ENCODE results near the gene DCP2. TPM values are rescaled to one million over a fixed set of nuclear protein-coding genes. Genes with fewer than 3 reads are reported as not detected.

The DCP2 gene
- total RNA-seq, 1 experiment from 2014 or later: 186 TPM

DNA sequence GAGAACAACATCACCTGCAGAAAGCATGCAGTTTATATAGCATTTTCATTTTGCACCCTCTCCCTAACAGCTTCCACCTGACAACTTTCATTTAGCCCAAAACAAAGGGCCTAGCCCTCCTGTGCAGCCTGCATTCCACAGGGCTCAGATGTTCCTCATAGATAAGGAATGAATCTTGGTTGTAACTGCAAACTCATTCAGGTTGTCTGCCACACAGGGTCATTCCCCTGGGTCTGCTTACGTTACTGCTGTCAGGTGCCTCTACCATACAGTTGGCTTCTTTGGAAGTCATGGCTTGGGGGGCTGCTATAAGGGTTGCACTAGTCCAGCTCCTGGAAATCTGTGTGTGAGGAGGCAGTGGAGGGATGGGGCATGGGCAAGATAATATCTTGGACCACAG is 2.7 kb upstream of the DCP2 start (continued):
- TF ChIP-seq MXD4 (CRISPR knock-in tag; IDR thresholded peaks at IDR 0.05; ENCODE audit: borderline replicate concordance): no peak
- TF ChIP-seq, protein P1, sequence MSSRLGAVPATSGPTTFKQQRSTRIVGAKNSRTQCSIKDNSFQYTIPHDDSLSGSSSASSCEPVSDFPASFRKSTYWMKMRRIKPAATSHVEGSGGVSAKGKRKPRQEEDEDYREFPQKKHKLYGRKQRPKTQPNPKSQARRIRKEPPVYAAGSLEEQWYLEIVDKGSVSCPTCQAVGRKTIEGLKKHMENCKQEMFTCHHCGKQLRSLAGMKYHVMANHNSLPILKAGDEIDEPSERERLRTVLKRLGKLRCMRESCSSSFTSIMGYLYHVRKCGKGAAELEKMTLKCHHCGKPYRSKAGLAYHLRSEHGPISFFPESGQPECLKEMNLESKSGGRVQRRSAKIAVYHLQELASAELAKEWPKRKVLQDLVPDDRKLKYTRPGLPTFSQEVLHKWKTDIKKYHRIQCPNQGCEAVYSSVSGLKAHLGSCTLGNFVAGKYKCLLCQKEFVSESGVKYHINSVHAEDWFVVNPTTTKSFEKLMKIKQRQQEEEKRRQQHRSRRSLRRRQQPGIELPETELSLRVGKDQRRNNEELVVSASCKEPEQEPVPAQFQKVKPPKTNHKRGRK (CRISPR knock-in tag; IDR thresholded peaks at IDR 0.05; ENCODE audit: borderline replicate concordance): no peak

DNA sequence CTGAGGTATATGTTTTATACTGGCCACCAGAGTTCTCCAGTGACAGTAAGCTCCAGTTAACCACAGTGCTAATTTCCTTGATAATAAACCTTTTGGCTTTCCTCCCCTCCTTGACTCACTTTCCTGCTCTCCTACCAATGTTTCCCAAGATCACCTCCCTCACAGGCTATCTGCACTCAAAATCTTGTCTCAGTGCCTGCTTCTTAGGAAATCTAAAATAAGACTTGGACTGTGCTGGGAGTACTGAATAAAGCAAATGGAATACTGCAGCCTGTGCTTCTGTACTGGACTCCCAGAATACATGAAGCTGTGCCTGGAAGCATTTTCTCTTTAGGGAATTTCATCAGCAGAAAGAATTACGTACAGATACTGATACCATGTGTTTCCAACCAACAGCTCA is 1.7 kb upstream of the DCP2 start:
- TF ChIP-seq ZBTB21 (CRISPR knock-in tag; IDR thresholded peaks at IDR 0.05; ENCODE audit: borderline replicate concordance): no peak
- no peak for TF ChIP-seq NFATC4 (CRISPR knock-in tag; IDR thresholded peaks at IDR 0.05)
- Mint-ChIP-seq H3K4me3 (no peak overlapping the region), H3K9me3 (no peaks in the 10 kb centered on the region), H3K27me3 (ENCODE audit: low read depth) (no peaks in the 10 kb centered on the region), H3K36me3 (no peaks in the 10 kb centered on the region), H3K27ac (no peak overlapping the region), H3K4me1 (peaks cover 41% of the 10 kb centered on the region)
- DNase-seq (ENCODE audit: low spot score): no peak
- POLR2A ChIA-PET: no interaction called here
- CTCF ChIA-PET: no interaction called here
- no peak for ATAC-seq

DNA sequence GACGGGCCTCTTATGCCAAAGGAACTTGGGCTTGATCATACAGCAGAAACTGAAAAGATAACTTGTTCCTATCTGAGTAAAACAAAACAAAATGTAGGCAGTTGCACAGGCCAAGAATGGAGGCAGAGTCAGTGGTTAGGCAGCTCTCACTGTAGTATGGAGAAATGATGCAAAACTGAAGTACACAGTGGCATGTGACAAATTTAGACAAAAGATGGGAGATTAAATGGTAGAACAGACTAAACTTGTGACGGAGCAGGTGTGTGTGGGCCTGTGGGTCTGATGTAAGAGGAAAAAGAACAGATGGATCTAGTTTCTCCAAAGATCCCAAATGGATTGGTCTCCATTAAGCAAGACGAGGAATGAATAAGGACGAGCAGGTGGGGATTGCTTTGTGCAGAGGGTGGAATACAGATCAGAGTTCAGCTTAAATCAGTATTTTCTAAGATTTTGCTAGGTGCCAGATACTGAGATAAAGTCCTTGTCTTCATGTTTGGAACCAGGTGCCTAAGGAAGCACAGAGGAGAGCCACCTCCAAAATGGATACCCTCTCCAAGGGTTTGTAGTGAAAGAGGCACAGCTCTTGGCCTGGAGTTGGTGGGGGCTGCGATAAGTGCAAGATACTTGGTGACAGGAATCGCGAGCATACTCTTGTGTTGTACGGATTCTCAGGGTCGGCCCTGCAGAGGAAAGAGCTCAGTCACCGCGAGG is 722 bp upstream of the DCP2 start:
- no peaks in the 10 kb centered on the region for H3K27me3 Mint-ChIP-seq (ENCODE audit: low read depth)

DNA sequence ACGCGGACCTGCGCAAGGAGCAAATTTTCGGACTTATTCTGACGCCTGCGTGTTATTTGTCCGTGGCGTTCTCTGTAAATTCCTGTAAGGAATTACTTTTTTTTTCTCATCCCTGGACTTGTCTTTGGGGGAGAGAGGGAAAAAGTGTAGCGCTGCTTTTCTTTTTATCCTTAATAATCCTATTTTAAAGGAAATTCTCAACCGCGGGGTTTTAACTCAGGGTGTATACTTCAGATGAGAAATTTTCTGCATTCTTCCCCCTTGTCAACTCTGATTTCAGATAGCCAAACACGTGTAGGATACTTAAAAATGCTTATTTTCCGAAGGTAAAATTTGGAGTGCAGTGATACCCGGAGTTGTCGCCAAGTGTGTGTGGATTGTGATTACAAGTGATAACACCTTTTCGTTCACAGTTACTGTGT is 853 bp downstream of the DCP2 start:
- Mint-ChIP-seq H3K4me1 (peaks cover 38% of the 10 kb centered on the region), H3K27me3 (ENCODE audit: low read depth) (no peaks in the 10 kb centered on the region), H3K9me3 (no peaks in the 10 kb centered on the region), H3K36me3 (peaks cover 4% of the 10 kb centered on the region), H3K27ac (peak overlapping the region; percentile 98), H3K4me3 (peak overlapping the region; percentile 98)
- no peak for ATAC-seq
- ChIA-PET CTCF (no interaction called here), POLR2A (no interaction called here)
- no peak for DNase-seq (ENCODE audit: low spot score)
- no peak for TF ChIP-seq ETV6 (CRISPR knock-in tag; IDR thresholded peaks at IDR 0.05)
- TF ChIP-seq, protein P2, sequence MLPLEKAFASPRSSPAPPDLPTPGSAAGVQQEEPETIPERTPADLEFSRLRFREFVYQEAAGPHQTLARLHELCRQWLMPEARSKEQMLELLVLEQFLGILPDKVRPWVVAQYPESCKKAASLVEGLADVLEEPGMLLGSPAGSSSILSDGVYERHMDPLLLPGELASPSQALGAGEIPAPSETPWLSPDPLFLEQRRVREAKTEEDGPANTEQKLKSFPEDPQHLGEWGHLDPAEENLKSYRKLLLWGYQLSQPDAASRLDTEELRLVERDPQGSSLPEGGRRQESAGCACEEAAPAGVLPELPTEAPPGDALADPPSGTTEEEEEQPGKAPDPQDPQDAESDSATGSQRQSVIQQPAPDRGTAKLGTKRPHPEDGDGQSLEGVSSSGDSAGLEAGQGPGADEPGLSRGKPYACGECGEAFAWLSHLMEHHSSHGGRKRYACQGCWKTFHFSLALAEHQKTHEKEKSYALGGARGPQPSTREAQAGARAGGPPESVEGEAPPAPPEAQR (CRISPR knock-in tag; IDR thresholded peaks at IDR 0.05): no peak
- TF ChIP-seq, protein P3, sequence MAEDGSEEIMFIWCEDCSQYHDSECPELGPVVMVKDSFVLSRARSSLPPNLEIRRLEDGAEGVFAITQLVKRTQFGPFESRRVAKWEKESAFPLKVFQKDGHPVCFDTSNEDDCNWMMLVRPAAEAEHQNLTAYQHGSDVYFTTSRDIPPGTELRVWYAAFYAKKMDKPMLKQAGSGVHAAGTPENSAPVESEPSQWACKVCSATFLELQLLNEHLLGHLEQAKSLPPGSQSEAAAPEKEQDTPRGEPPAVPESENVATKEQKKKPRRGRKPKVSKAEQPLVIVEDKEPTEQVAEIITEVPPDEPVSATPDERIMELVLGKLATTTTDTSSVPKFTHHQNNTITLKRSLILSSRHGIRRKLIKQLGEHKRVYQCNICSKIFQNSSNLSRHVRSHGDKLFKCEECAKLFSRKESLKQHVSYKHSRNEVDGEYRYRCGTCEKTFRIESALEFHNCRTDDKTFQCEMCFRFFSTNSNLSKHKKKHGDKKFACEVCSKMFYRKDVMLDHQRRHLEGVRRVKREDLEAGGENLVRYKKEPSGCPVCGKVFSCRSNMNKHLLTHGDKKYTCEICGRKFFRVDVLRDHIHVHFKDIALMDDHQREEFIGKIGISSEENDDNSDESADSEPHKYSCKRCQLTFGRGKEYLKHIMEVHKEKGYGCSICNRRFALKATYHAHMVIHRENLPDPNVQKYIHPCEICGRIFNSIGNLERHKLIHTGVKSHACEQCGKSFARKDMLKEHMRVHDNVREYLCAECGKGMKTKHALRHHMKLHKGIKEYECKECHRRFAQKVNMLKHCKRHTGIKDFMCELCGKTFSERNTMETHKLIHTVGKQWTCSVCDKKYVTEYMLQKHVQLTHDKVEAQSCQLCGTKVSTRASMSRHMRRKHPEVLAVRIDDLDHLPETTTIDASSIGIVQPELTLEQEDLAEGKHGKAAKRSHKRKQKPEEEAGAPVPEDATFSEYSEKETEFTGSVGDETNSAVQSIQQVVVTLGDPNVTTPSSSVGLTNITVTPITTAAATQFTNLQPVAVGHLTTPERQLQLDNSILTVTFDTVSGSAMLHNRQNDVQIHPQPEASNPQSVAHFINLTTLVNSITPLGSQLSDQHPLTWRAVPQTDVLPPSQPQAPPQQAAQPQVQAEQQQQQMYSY (CRISPR knock-in tag; IDR thresholded peaks at IDR 0.05): no peak
- no peak for TF ChIP-seq NFATC4 (CRISPR knock-in tag; IDR thresholded peaks at IDR 0.05)
- TF ChIP-seq, protein P4, sequence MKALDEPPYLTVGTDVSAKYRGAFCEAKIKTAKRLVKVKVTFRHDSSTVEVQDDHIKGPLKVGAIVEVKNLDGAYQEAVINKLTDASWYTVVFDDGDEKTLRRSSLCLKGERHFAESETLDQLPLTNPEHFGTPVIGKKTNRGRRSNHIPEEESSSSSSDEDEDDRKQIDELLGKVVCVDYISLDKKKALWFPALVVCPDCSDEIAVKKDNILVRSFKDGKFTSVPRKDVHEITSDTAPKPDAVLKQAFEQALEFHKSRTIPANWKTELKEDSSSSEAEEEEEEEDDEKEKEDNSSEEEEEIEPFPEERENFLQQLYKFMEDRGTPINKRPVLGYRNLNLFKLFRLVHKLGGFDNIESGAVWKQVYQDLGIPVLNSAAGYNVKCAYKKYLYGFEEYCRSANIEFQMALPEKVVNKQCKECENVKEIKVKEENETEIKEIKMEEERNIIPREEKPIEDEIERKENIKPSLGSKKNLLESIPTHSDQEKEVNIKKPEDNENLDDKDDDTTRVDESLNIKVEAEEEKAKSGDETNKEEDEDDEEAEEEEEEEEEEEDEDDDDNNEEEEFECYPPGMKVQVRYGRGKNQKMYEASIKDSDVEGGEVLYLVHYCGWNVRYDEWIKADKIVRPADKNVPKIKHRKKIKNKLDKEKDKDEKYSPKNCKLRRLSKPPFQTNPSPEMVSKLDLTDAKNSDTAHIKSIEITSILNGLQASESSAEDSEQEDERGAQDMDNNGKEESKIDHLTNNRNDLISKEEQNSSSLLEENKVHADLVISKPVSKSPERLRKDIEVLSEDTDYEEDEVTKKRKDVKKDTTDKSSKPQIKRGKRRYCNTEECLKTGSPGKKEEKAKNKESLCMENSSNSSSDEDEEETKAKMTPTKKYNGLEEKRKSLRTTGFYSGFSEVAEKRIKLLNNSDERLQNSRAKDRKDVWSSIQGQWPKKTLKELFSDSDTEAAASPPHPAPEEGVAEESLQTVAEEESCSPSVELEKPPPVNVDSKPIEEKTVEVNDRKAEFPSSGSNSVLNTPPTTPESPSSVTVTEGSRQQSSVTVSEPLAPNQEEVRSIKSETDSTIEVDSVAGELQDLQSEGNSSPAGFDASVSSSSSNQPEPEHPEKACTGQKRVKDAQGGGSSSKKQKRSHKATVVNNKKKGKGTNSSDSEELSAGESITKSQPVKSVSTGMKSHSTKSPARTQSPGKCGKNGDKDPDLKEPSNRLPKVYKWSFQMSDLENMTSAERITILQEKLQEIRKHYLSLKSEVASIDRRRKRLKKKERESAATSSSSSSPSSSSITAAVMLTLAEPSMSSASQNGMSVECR (CRISPR knock-in tag; IDR thresholded peaks at IDR 0.05; ENCODE audit: borderline replicate concordance): no peak
- no peak for TF ChIP-seq FOXP1 (CRISPR knock-in tag; IDR thresholded peaks at IDR 0.05; ENCODE audit: borderline replicate concordance)
- TF ChIP-seq JAZF1 (CRISPR knock-in tag; IDR thresholded peaks at IDR 0.05): no peak

More for the DNA sequence above, 722 bp upstream of the DCP2 start:
- no peak for DNase-seq (ENCODE audit: low spot score)
- ChIA-PET POLR2A (interaction anchor here (0.7 to 1.4 kb wide), 13 partner anchors 9 to 512 kb away, joined by 3 to 15 read pairs (median 4); partner anchors contain the start of genes REEP5 and SRP19), CTCF (interaction anchor here (1.0 to 1.3 kb wide), 3 partner anchors 8 to 54 kb away, joined by 4 to 6 read pairs (median 5); partner anchors contain the start of gene REEP5)
- Mint-ChIP-seq H3K36me3 (no peaks in the 10 kb centered on the region), H3K27ac (peak overlapping the region; percentile 95), H3K9me3 (no peaks in the 10 kb centered on the region), H3K4me1 (peaks cover 40% of the 10 kb centered on the region), H3K4me3 (peak overlapping the region; percentile 98)
- TF ChIP-seq GABPB1 (CRISPR knock-in tag; IDR thresholded peaks at IDR 0.05) (no peak), GRHL2 (CRISPR knock-in tag; IDR thresholded peaks at IDR 0.05; ENCODE audit: insufficient replicate concordance, severe bottlenecking) (no peak), PRRX2 (CRISPR knock-in tag; IDR thresholded peaks at IDR 0.05) (peak; percentile 74; the same call in 1 of the 2 replicates)
- TF ChIP-seq, protein P5, sequence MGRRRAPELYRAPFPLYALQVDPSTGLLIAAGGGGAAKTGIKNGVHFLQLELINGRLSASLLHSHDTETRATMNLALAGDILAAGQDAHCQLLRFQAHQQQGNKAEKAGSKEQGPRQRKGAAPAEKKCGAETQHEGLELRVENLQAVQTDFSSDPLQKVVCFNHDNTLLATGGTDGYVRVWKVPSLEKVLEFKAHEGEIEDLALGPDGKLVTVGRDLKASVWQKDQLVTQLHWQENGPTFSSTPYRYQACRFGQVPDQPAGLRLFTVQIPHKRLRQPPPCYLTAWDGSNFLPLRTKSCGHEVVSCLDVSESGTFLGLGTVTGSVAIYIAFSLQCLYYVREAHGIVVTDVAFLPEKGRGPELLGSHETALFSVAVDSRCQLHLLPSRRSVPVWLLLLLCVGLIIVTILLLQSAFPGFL (CRISPR knock-in tag; IDR thresholded peaks at IDR 0.05; ENCODE audit: borderline replicate concordance): no peak
- TF ChIP-seq, protein P1 (CRISPR knock-in tag; IDR thresholded peaks at IDR 0.05; ENCODE audit: borderline replicate concordance): no peak
- no peak for ATAC-seq

All from WTC11 (cell line).